ENCODE data around the gene KIDINS220.
A peak's percentile ranks its signal among the peaks of the same experiment; 100 is the strongest.

- TF ChIP-seq CTCF (IDR thresholded peaks at IDR 0.05; ENCODE audit: low read depth, low read length, missing input control) (no peak), ATF3 (IDR thresholded peaks at IDR 0.05) (no peak), YY1 (IDR thresholded peaks at IDR 0.05) (no peak), RAD21 (IDR thresholded peaks at IDR 0.05) (no peak), ZBTB33 (IDR thresholded peaks at IDR 0.05) (peak; percentile 11), HNF4A (conservative IDR thresholded peaks at IDR 0.05) (peak in 1 of 2 donors; percentile 64), REST (IDR thresholded peaks at IDR 0.05) (no peak), TAF1 (conservative IDR thresholded peaks at IDR 0.05) (no peak), JUND (IDR thresholded peaks at IDR 0.05) (no peak), SP1 (IDR thresholded peaks at IDR 0.05) (no peak)
Measured at GRCh38 chr2:8822218-8822617, 15.2 kb downstream of the KIDINS220 start.
